Esophagus muscularis mucosa (tissue), 3 donors: ENCODE results near the gene PPP1R12B.
"Not testable (repeated sequence)": the region's sequence is repeated elsewhere in the genome, so short reads cannot be mapped to it uniquely, and the experiment has no call there.

ENCODE experiments used
- POLR2A ChIP-seq: fragments of 450-650 bp; IDR thresholded peaks from one replicate; pipeline ENCODE4 v1.6.1; 2017; ENCODE audit warnings: antibody characterized with exemption, moderate library complexity, mild to moderate bottlenecking, low read depth
- POLR2AphosphoS5 ChIP-seq, 2 donors: sonication (generic); formaldehyde crosslinking; IDR thresholded peaks; one replicate each; pipeline ENCODE4 v1.6.1; 2017; ENCODE audit warnings: antibody characterized with exemption in 2 of 2
- TF ChIP-seq, protein P1 (sequence below), 3 experiments: fragments of 200-600 bp in 2 of 3; fragments of 450-650 bp in 1 of 3; sonication (generic) in 2 of 3; IDR thresholded peaks; one replicate each; pipeline ENCODE4 v1.5.1; 2017 to 2019; ENCODE audit warnings: antibody characterized with exemption in 3 of 3, mild to moderate bottlenecking in 2 of 3, moderate library complexity in 1 of 3

DNA sequence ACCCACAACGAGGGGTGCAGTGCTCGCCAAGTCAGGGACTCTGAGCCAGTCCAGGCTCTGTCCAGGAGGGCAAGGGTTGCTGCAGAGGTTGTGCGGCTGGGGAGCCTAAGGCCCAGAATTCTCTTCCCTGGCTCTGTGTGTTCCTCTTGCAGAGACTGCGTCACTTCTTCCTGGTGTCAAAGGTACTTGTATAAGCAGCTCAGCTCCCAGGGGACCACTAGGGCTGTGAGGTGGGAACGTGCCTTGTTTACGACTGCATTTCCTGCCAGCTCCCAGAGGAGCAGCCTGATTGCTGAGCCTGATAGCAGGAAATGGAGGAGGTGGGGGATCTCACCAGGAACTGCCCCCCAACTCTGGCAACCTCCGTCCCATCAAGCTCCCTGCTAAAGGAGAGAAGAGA lies 278.5 kb downstream of the PPP1R12B start:
- TF ChIP-seq, protein P1, sequence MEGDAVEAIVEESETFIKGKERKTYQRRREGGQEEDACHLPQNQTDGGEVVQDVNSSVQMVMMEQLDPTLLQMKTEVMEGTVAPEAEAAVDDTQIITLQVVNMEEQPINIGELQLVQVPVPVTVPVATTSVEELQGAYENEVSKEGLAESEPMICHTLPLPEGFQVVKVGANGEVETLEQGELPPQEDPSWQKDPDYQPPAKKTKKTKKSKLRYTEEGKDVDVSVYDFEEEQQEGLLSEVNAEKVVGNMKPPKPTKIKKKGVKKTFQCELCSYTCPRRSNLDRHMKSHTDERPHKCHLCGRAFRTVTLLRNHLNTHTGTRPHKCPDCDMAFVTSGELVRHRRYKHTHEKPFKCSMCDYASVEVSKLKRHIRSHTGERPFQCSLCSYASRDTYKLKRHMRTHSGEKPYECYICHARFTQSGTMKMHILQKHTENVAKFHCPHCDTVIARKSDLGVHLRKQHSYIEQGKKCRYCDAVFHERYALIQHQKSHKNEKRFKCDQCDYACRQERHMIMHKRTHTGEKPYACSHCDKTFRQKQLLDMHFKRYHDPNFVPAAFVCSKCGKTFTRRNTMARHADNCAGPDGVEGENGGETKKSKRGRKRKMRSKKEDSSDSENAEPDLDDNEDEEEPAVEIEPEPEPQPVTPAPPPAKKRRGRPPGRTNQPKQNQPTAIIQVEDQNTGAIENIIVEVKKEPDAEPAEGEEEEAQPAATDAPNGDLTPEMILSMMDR (IDR thresholded peaks at IDR 0.05): not testable (repeated sequence)
- not testable (repeated sequence) for TF ChIP-seq POLR2A; POLR2AphosphoS5 (IDR thresholded peaks at IDR 0.05)
